Right renal cortex interstitium (tissue), 3 donors: Measurements from ENCODE around the gene MRPS5. TPM values are rescaled to one million over a fixed set of nuclear protein-coding genes. Genes with fewer than 3 reads are reported as not detected.
"Not testable (repeated sequence)": the region's sequence is repeated elsewhere in the genome, so short reads cannot be mapped to it uniquely, and the experiment has no call there.

Experiments used
- DNase-seq, 3 donors: peaks; one replicate each; pipeline ENCODE4 v3.0.0-alpha.2; 2013; ENCODE audit warnings: low read depth in 3 of 3, low spot score in 2 of 3
- polyA plus RNA-seq, 3 donors: library from polyadenylated mRNA; unstranded; fragments of 120-200 nt; gene quantifications; one replicate each; pipeline ENCODE4 v1.2.1, GENCODE V29; 2013; ENCODE audit not compliant: insufficient read length in 3 of 3

MRPS5 gene
- polyA plus RNA-seq, 3 donors: 67.2 to 69.8 (median 67.5) TPM

DNA sequence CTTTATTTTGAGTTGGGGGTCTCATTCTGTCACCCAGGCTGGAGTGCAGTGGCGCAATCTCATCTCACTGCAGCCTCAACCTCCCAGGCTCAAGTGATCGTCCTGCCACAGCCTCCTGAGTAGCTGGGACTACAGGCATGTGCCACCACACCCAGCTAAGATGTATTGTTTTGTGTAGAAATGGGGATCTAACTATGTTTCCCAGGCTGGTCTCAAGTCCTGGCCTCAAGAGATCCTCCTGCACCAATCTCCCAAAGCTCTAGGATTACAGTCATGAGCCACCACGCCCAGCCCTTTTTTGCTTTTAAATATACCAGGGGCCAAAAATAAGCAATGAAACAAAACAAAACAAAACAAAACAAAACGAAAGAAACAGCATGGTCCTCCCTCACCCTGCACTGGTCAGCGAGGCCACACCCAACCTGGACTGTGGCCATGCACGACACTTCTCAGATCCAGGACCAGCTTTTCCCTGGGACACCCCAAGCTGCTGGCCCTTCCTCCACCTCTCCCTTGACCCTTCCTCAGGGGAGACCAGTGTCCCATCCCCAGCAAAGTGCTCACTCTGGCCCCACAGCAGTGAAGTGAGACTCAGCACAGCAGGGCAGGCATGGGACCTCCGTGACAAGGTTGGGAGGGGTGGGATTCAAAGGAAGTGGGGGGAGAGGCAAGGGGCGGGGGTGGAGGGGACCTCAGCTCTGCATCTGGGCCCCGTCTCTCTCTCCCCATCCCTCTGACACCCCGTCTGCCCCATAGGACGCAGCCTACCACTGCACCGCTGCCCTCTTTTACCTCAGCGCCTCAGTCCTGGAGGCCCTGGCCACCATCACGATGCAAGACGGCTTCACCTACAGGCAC lies 72.6 kb downstream of the MRPS5 start:
- DNase-seq: no peak

DNA sequence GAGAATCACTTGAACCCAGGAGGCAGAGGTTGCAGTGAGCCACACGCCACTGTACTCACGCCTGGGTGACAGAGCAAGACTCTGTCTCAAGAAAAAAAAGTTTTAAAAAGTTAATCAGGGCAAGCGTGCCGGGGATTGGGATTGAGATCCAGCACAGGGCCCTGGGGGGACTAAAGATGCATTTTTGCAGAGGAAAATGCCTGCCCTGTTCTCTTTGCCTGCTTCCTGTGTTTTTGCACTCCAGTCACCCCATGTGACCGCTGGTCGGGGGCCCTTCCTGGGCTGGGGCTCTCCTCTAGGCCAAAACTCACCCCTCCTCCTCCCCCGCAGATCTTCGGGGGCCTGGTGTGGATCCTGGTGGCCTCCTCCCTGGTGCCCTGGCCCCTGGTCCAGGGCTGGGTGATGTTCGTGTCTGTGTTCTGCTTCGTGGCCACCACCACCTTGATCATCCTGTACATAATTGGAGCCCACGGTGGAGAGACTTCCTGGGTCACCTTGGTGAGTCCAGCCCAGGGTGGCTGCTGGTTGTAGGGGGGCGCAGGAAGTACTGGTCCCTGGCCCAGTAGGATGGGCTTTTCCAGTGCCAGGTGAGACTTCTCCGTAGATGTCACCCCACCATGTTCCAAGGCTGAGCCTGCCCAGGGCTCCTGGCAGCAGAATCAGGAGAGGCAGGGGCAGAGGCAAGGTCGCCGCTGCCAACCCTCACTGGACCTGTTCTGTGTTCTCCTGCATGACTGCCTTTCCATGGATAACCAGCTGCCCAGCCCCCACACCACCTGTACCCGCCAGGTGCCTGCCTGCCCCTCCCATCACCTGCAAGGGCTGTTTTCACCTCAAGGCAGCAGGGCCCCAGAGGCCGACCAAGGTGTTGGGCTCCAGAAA lies 73.7 kb downstream of the MRPS5 start:
- DNase-seq: no peak

DNA sequence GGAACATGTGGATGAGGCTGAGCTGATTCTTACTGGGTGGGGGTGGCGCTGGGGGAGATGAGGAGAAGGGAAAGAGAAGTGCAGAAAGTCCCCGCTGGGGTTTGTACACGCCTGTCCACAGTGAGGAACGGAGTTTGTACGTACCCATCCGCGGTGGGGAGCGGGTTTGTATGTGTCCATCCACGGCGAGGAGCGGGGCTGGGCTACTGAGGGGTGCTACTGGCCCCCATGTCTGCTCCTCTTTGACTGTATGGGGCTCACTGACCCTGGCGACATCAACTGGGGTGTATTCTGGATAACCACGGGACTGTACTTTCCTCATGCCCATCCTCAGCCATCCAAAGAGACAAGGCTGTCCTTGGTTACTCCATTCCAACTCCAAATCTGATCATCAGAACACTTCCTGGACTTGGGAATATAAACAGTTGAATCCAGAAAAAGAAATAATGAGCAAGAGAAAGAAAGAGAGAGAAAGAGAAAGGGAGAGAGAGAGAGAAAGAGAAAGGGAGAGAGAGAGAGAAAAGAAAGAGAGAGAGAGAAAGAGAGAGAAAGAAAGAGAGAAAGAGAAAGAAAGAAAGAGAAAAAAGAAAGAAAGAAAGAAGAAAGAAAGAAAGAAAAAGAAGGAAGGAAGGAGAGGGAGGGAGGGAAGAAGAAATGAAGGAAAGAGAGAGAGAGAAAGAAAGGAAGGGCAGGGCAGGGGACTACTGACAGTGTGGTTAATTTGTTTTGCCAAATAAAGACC lies 75.1 kb downstream of the MRPS5 start:
- DNase-seq: no peak

GRCh38 chr2:95044601-95045000 lies 77.0 kb downstream of the MRPS5 start:
- DNase-seq: no peak

DNA sequence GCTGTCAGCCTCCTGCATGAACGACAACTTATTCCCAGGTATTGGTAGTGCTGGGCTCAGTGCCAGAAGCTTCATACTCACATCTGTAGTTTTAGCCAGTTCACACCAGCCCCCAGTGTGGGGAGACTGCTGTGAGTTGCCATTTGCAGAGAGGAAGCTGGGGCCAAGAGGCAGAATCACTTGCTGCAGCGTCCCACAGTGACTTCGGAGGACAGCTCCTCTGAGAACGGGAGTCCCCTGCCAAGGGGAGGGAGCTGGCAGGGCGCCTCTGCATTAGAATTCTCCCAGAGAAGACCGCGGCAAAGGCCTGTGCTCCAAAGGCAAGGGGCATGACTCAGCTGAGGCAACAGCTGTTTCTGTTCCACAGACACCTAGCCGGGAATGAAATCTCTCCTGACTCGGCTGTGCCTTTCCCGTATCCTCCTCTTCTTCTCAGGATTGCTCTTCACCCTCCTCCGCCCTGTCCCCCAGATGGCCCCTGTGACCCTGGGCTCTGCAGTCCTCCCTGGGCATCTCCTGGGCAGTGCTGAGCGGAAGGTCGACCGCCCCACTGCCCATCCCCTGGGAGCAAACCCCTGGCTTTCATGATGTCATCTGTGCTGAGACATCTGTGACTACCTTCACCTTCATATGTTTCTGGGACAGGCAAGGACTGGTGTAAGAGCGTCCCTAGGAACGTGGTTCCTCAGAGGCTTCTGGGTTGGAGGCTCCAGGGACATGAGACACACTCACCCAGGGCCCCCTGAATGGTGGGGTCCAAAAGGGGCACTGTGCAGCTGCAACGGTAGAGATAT lies 78.1 kb downstream of the MRPS5 start:
- DNase-seq: no peak

DNA sequence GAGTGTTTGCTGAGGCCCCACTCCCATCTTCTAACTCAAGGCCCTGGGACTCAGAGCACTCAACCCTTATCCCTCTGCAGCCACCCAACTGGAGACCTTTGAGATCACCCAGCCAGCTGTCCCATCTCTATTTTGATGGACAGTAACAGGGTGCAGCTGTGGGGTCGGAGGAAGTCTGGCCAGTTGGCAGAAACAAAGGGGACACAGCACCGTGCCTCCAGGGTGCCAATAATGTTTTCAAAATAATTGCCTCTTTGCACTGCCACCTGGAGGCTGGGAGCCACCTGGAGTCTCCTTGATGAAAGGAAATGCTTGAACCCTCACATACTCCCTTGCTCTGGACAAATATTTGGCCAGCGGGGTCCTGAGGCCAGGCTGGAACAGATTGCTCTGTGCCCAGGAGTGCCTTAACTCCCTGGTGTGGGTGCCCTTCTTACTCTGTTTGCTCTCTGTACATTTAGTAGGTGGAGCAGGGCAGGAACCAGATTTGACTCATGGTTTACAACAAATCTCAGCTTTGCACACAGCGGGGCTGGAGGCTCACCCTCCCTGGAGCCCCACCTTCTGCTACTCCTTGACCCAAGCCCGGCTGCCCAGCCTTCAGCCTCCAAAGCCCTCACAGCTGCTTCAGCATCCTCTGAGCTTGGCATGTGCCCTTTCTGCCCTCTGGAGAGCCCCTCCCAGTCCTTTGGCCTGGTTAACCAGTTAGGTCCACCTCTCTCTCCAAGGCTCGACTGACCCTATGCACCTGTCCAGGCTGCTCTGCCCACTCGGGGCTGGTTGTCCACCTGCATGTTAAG lies 78.9 kb downstream of the MRPS5 start:
- DNase-seq: no peak

- no peak for DNase-seq
Measured at GRCh38 chr2:95041824-95042442, 79.7 kb downstream of the MRPS5 start.

DNA sequence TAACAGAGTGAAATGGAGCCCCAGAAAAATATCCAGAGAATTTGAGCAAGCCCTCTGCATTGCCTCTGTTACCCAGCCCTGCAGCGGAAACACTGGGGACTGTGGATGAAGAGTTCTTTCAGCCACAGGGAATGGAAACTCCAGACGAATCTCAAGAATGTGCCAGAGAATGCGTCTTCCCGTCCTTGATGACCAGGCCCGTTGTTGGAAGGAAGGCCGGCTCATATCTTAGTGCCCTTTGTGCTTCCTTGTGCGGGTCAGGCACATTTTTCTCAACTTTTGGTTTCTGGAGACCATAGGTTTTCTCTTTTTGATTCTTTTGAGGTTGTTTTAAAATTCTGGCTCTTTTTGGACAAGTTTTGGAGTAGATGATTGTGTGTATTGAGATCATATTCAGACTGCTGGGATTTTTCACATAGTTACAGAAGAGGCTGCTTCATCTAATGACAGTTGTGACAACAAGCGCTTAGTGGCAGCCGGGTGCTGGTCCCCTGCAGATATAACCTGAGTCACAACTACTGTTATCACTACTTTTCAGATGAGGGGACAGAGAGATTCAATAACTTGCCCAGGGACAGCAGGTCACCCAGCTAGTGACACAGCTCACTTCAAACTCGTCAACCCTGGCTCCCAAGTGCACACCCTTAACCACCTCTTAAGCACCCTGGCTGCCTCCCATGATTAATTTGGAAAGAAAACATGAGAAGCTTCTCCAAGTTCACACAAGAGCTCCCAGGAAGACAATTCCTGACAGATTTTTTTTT lies 80.4 kb downstream of the MRPS5 start:
- DNase-seq: no peak

GRCh38 chr2:95040426-95040825 lies 81.2 kb downstream of the MRPS5 start:
- no peak for DNase-seq

GRCh38 chr2:95039978-95040377 lies 81.6 kb downstream of the MRPS5 start:
- no peak for DNase-seq

DNA sequence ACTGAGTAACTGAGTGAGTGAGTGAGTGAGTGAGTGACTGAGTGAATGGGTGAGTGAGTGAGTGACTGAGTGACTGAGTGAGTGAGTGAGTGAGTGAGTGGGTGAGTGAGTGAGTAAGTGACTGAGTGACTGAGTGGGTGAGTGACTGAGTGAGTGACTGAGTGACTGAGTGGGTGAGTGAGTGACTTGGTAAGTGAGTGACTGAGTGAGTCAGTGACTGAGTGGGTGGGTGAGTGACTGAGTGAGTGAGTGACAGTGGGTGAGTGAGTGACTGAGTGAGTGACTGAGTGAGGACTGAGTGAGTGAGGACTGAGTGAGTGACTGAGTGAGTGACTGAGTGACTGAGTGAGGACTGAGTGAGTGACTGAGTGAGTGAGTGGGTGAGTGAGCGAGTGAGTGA lies 82.2 kb downstream of the MRPS5 start:
- no peak for DNase-seq

DNA sequence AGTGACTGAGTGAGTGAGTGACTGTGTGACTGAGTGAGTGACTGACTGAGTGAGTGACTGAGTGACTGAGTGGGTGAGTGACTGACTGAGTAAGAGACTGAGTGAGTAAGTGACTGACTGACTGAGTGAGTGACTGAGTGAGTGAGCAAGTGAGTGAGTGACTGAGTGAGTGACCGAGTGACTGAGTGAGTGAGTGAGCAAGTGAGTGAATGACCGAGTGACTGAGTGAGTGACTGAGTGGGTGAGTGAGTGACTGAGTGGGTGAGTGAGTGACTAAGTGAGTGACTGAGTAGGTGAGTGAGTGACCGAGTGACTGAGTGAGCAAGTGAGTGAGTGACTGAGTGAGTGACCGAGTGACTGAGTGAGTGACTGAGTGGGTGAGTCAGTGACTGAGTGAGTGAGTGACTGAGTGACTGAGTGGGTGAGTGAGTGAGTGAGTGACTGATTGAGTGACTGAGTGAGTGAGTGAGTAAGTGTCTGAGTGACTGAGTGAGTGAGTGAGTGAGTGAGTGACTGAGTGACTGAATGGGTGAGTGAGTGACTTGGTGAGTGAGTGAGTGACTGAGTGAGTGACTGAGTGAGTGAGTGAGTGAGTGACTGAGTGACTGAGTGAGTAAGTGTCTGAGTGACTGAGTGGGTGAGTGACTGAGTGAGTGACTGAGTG lies 82.8 kb downstream of the MRPS5 start:
- DNase-seq: no peak

DNA sequence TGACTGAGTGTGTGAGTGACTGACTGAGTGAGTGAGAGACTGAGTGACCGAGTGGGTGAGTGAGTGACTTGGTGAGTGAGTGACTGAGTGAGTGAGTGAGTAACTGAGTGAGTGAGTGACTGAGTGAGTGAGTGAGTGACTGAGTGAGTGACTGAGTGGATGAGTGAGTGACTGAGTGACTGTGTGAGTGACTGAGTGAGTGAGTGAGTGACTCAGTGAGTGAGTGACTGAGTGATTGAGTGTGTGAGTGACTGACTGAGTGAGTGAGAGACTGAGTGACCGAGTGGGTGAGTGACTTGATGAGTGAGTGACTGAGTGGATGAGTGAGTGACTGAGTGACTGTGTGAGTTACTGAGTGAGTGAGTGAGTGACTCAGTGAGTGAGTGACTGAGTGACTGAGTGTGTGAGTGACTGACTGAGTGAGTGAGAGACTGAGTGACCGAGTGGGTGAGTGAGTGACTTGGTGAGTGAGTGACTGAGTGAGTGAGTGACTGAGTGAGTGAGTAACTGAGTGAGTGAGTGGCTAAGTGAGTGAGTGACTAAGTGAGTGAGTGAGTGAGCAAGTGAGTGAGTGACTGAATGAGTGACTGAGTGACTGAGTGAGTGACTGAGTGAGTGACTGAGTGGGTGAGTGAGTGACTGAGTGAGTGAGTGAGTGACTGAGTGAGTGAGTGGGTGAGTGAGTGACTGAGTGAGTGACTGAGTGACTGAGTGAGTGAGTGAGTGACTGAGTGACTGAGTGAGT lies 83.6 kb downstream of the MRPS5 start:
- DNase-seq: not testable (repeated sequence)

DNA sequence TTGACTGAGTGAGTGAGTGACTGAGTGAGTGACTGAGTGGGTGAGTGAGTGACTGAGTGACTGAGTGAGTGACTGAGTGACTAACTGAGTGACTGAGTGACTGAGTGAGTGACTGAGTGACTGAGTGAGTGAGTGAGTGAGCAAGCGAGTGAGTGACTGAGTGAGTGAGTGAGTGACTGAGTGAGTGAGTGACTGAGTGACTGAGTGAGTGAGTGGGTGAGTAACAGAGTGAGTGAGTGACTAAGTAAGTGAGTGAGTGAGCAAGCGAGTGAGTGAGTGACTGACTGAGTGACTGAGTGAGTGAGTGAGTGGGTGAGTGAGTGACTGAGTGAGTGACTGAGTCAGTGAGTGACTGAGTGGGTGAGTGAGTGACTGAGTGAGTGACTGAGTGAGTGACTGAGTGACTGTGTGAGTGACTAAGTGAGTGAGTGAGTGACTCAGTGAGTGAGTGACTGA lies 84.2 kb downstream of the MRPS5 start:
- DNase-seq: no peak

- DNase-seq: no peak
Measured at GRCh38 chr2:95036596-95037383, 84.8 kb downstream of the MRPS5 start.
